ENCODE results near the gene PCMTD2. TPM values are rescaled to one million over a fixed set of nuclear protein-coding genes. Genes with fewer than 3 reads are reported as not detected.

Gene PCMTD2
- total and polyA plus RNA-seq, 2 donors from 2014 or later: 25.0 to 53.8 TPM

DNA sequence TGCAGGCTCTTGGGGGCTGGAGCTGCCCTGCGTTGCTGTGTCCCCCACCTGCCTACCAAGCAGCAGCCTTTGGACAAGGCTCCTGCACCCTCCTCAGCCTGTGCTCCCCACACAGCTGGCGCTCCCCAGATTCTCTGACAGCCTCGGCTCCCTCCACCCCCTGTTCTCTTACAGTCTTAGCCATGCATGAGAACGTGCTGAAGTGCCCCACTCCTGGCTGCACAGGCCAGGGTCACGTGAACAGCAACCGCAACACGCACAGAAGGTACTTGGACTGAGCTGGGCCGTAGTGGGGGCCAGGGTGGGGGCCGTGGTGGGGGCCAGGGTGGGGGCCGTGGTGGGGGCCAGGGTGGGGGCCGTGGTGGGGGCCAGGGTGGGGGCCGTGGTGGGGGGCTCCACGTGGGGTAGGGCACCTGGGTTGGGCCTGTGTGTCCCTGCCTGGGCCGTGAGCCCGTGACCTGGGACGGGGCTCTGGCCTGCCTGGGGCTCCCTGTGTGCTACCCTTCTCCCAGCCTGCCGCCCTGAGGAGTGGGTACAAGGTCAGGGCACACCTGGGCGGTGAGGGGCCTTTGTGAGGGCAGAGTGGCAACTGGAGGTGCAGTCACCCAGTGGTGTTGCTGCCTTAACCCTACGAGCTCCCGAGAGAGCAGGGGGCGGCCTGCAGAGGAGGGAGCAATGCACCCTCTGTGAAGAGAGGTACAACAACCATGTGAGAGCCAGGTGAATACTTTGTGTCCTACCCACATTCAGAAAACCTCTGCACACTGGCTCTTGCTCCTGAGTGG, 43.5 kb upstream of the PCMTD2 start:
- no peak overlapping the region for H3K9ac ChIP-seq (ENCODE audit: low read length in 3 of 3)
- DNase-seq: peak in 4 of 5 donors; percentile 37 to 70 (median 46)
- intact Hi-C loops (cut with DNase I): no loop called here
- H3K9me3 ChIP-seq (ENCODE audit: control insufficient read depth in 2 of 3, insufficient read depth in 1 of 3, low read length in 3 of 3): no peaks in the 10 kb centered on the region
- no peaks in the 10 kb centered on the region for H3K4me1 ChIP-seq (ENCODE audit: control insufficient read depth in 2 of 3, insufficient read depth in 2 of 3, low read depth in 1 of 3, low read length in 3 of 3)
- no peak overlapping the region for H3K27ac ChIP-seq (ENCODE audit: low read depth in 2 of 2, low read length in 2 of 2)
- H3K36me3 ChIP-seq (ENCODE audit: control insufficient read depth in 2 of 3, insufficient read depth in 3 of 3, low read length in 3 of 3): no peaks in the 10 kb centered on the region
- TF ChIP-seq, protein P1, sequence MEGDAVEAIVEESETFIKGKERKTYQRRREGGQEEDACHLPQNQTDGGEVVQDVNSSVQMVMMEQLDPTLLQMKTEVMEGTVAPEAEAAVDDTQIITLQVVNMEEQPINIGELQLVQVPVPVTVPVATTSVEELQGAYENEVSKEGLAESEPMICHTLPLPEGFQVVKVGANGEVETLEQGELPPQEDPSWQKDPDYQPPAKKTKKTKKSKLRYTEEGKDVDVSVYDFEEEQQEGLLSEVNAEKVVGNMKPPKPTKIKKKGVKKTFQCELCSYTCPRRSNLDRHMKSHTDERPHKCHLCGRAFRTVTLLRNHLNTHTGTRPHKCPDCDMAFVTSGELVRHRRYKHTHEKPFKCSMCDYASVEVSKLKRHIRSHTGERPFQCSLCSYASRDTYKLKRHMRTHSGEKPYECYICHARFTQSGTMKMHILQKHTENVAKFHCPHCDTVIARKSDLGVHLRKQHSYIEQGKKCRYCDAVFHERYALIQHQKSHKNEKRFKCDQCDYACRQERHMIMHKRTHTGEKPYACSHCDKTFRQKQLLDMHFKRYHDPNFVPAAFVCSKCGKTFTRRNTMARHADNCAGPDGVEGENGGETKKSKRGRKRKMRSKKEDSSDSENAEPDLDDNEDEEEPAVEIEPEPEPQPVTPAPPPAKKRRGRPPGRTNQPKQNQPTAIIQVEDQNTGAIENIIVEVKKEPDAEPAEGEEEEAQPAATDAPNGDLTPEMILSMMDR (IDR thresholded peaks at IDR 0.05; ENCODE audit: borderline replicate concordance, extremely low read depth, insufficient read depth): no peak
- FAIRE-seq: no peak
- H3K4me3 ChIP-seq (ENCODE audit: low read length in 3 of 3): no peak overlapping the region
- H3K27me3 ChIP-seq (ENCODE audit: control insufficient read depth, insufficient read depth, low read length): no peaks in the 10 kb centered on the region

DNA sequence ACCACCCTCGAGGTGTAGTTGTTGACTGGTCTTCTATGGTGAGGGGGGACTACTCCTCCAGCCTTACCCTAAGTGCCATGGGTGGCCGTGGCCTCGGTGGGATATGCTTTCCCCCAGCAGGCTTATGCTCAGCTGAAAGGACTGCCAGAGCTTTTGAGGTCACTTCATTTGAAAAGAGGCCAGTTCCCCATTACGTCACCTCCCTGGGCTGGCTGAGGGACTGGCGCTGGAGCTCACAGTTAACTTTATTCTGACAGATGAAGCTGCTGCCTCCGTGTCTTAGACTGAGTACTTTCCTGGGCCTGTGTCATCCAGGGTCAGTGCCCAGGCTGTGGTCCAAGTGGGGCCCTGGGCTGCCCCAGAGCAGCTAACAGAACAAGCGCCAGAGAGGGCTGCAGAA, 42.8 kb upstream of the PCMTD2 start:
- intact Hi-C loops (cut with DNase I): no loop called here
- FAIRE-seq (no peak), DNase-seq (peak in 2 of 5 donors; percentile 41 to 73)
- Histone ChIP-seq H3K27me3 (ENCODE audit: control insufficient read depth, insufficient read depth, low read length) (no peaks in the 10 kb centered on the region), H3K36me3 (ENCODE audit: control insufficient read depth in 2 of 3, insufficient read depth in 3 of 3, low read length in 3 of 3) (no peaks in the 10 kb centered on the region), H3K27ac (ENCODE audit: low read depth in 2 of 2, low read length in 2 of 2) (no peak overlapping the region), H3K9ac (ENCODE audit: low read length in 3 of 3) (no peak overlapping the region), H3K4me3 (ENCODE audit: low read length in 3 of 3) (no peak overlapping the region), H3K4me1 (ENCODE audit: control insufficient read depth in 2 of 3, insufficient read depth in 2 of 3, low read depth in 1 of 3, low read length in 3 of 3) (no peaks in the 10 kb centered on the region), H3K9me3 (ENCODE audit: control insufficient read depth in 2 of 3, insufficient read depth in 1 of 3, low read length in 3 of 3) (no peaks in the 10 kb centered on the region)
- TF ChIP-seq, protein P1 (IDR thresholded peaks at IDR 0.05; ENCODE audit: borderline replicate concordance, extremely low read depth, insufficient read depth): no peak

DNA sequence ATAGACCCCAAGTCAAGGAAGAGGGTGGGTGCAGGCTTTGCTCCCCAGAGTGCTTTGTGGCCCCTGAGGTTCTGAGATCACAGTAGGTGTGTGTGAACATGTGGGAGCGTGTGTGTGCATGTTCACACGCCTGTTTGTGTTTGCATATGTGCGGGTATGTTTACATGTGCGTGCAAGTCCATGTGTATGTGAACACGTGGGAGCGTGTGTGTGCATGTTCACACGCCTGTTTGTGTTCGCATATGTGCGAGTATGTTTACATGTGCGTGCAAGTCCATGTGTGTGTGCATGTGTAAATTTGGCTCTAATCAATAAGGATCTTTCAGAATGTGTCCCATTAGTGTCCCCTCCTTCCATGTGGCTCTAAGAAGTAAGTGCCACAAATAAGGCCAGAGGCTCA, 41.4 kb upstream of the PCMTD2 start:
- Histone ChIP-seq H3K4me3 (ENCODE audit: low read length in 3 of 3) (no peak overlapping the region), H3K4me1 (ENCODE audit: control insufficient read depth in 2 of 3, insufficient read depth in 2 of 3, low read depth in 1 of 3, low read length in 3 of 3) (no peaks in the 10 kb centered on the region)
- no peak for FAIRE-seq

More for the DNA sequence above, 41.4 kb upstream of the PCMTD2 start:
- intact Hi-C loops (cut with DNase I): no loop called here
- no peak overlapping the region for H3K27ac ChIP-seq (ENCODE audit: low read depth in 2 of 2, low read length in 2 of 2)
- DNase-seq: no peak
- H3K9me3 ChIP-seq (ENCODE audit: control insufficient read depth in 2 of 3, insufficient read depth in 1 of 3, low read length in 3 of 3): no peaks in the 10 kb centered on the region
- H3K36me3 ChIP-seq (ENCODE audit: control insufficient read depth in 2 of 3, insufficient read depth in 3 of 3, low read length in 3 of 3): no peaks in the 10 kb centered on the region
- TF ChIP-seq, protein P1 (IDR thresholded peaks at IDR 0.05; ENCODE audit: borderline replicate concordance, extremely low read depth, insufficient read depth): no peak
- H3K27me3 ChIP-seq (ENCODE audit: control insufficient read depth, insufficient read depth, low read length): no peaks in the 10 kb centered on the region
- H3K9ac ChIP-seq (ENCODE audit: low read length in 3 of 3): no peak overlapping the region

Measured in kidney (tissue), 14 donors.